Uterus (tissue), 2 donors: ENCODE results near the gene FILIP1.

ENCODE experiments used
- CTCF ChIP-seq, 4 experiments: fragments of 200-600 bp in 2 of 4; fragments of 450-650 bp in 2 of 4; sonication (generic) in 2 of 4; IDR thresholded peaks; one replicate each; pipeline ENCODE4 v1.5.1; 2016 to 2019; ENCODE audit warnings: antibody characterized with exemption in 4 of 4, mild to moderate bottlenecking in 2 of 4, moderate library complexity in 1 of 4
- POLR2A ChIP-seq, 2 donors: fragments of 450-650 bp; IDR thresholded peaks; one replicate each; pipeline ENCODE4 v1.6.1; 2016; ENCODE audit warnings: antibody characterized with exemption in 2 of 2, mild to moderate bottlenecking in 1 of 2, moderate library complexity in 1 of 2

DNA sequence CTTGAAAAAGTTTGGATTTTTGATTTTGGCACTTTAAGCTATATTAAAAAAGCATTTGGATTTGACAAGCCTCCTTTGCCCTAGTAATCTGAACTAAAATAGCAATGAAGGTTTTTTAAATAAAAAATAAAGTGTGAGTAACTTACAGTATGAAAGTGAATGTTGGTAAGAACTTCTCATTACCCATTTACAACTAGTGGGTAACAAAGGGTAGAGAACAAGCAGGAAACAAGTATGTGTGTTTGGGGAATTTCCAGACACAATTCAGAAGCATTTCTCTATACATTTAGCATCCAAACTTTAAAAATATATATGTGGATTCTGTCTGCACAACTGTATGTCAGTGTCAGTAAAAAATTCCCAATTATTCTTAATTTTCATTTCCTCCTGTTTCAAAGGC, 211.9 kb downstream of the FILIP1 start:
- TF ChIP-seq POLR2A (IDR thresholded peaks at IDR 0.05): no peak
- TF ChIP-seq CTCF (IDR thresholded peaks at IDR 0.05): no peak
